Measurements from ENCODE around the gene SMPD4. TPM values are rescaled to one million over a fixed set of nuclear protein-coding genes. Genes with fewer than 3 reads are reported as not detected.
"Not testable (repeated sequence)": the region's sequence is repeated elsewhere in the genome, so short reads cannot be mapped to it uniquely, and the experiment has no call there.

Gene SMPD4
- total and polyA plus RNA-seq, 2 of the 13 experiments (the other 11 are each of a cell fraction or from before 2014, with no cell fraction given), result 63.2 to 70.5 TPM

DNA sequence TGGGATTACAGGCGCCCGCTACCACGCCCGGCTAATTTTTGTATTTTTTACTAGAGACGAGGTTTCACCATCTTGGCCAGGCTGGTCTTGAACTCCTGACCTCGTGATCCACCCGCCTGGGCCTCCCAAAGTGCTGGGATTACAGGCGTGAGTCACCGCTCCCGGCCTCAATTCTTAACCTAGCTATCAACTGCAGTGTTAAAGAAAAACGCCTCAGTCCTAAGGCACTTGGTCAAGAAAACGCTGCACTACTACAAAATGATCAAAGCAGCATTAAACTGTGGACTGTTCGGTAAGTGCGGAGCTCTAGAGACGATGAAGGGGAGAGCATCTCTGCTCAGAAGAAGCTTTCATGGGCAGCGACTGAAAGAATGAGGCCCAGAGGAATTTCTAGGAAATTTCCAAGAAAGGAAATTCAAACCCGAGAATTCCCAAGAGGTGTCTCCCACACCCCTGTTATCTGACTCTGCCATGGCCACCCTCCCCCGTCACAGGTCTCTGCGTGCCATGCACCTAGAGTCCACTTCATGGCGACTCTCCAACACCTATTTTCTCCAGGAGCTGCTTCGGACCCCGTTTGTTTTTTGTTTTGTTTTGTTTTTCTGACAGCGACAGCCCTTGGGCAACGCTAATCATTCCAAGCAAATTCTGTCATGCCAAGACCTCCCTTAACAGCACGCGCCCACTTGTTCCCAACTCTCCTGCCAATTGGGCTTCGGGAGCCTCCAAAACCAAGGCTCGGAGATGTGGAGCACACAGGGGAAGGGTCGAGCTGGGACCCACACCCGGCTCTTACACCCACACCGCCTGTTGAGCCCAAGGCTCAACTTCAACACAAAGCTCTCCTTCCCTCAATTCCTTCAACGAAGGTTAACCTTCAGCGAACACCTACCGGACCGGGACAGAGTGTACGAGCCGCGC is 738 bp downstream of the SMPD4 start:
- ChIA-PET CTCF (ENCODE audit: low intra/inter-chr PET ratio, low total read pairs) (interaction anchor here (1.8 kb wide), 1 partner anchor 152 kb away, joined by 19 read pairs; no protein-coding TSS in a partner anchor), POLR2A (interaction anchor here (0.7 to 1.8 kb wide), 7 partner anchors 10 to 175 kb away, joined by 3 to 32 read pairs (median 5); partner anchors contain the start of genes IMP4 and PTPN18)
- Histone ChIP-seq H3K4me1 (ENCODE audit: insufficient read depth, low read length) (peaks cover 35% of the 10 kb centered on the region), H3K36me3 (replicated peaks in 1 of 2; ENCODE audit: control insufficient read depth in 1 of 2, insufficient read depth in 2 of 2, low read length in 2 of 2) (peaks cover 7 to 21% of the 10 kb centered on the region in 2 experiments; a peak in 4 of 5 replicates), H3K79me2 (ENCODE audit: insufficient read depth, low read length) (peaks cover 75% of the 10 kb centered on the region), H3K9ac (ENCODE audit: insufficient read depth, low read depth, low read length) (peak overlapping the region; percentile 99), H3K4me2 (ENCODE audit: low read depth, low read length) (peak overlapping the region; percentile 85), H3K4me3 (replicated peaks in 1 of 3; ENCODE audit: insufficient read depth in 1 of 3, low read depth in 2 of 3, low read length in 3 of 3) (peak overlapping the region; percentile 97 to 99 (median 99)), H3K27ac (ENCODE audit: extremely low read length, insufficient read depth, low read length) (peak overlapping the region; percentile 92)
- H3K27me3 ChIP-seq (ENCODE audit: control insufficient read depth in 1 of 2, insufficient read depth in 2 of 2, low read length in 2 of 2); FAIRE-seq; ATAC-seq; H2AFZ ChIP-seq (ENCODE audit: low read length); DNase-seq (ENCODE audit: low spot score); H3K9me3 ChIP-seq (ENCODE audit: low read length); H4K20me1 ChIP-seq (ENCODE audit: insufficient read depth, low read length); TF ChIP-seq NONO (IDR thresholded peaks at IDR 0.05): not testable (repeated sequence)
- intact Hi-C loops (cut with micrococcal nuclease; ENCODE audit: unreplicated experiment) (loop anchor here (1.0 kb wide), 1 partner anchor 157 kb away; no protein-coding TSS in a partner anchor), in situ Hi-C loops (cut with HindIII; ENCODE audit: extremely low pct_ligation_motif_present, low pct_unique_long_range_greater_than_20kb) (loop anchor here (5.0 to 25.0 kb wide), 2 partner anchors 152 to 1307 kb away; partner anchors contain the start of genes MZT2A and TUBA3D)
- WGBS (ENCODE audit: low lambda C conversion rate), result 8% methylated on average over 38 of the region's 38 CpGs
- TF ChIP-seq ZNF430 (CRISPR knock-in tag; IDR thresholded peaks at IDR 0.05) (peak; percentile 38; the same call in 1 of the 2 replicates), ZNF510 (CRISPR knock-in tag; IDR thresholded peaks at IDR 0.05; ENCODE audit: low read depth) (0 out of 2 replicates have a peak, but pooled peaks have one; percentile 20), NONO (CRISPR knock-in tag; conservative IDR thresholded peaks at IDR 0.05) (peak; percentile 1; the same call in 1 of the 2 replicates), PITX1 (CRISPR knock-in tag; IDR thresholded peaks at IDR 0.05) (peak; percentile 41; the same call in 1 of the 2 replicates), REL (CRISPR knock-in tag; conservative IDR thresholded peaks at IDR 0.05) (0 out of 2 replicates have a peak, but pooled peaks have one; percentile 1), FOSL2 (CRISPR knock-in tag; IDR thresholded peaks at IDR 0.05) (peak; percentile 53), FOXJ3 (CRISPR knock-in tag; IDR thresholded peaks at IDR 0.05; ENCODE audit: borderline replicate concordance) (peak; percentile 0; the same call in 1 of the 2 replicates), SIN3A (IDR thresholded peaks at IDR 0.05; ENCODE audit: borderline replicate concordance, low read depth, low read length) (peak; percentile 63; the same call in 1 of the 2 replicates), ZEB1 (IDR thresholded peaks at IDR 0.05; ENCODE audit: insufficient replicate concordance, low read depth) (peak; percentile 25), ZNF432 (CRISPR knock-in tag; IDR thresholded peaks at IDR 0.05; ENCODE audit: borderline replicate concordance) (peak; percentile 53; the same call in 1 of the 2 replicates), ZNF296 (CRISPR knock-in tag; conservative IDR thresholded peaks at IDR 0.05) (peak; percentile 1; the same call in 1 of the 2 replicates)
- TF ChIP-seq, protein P1, sequence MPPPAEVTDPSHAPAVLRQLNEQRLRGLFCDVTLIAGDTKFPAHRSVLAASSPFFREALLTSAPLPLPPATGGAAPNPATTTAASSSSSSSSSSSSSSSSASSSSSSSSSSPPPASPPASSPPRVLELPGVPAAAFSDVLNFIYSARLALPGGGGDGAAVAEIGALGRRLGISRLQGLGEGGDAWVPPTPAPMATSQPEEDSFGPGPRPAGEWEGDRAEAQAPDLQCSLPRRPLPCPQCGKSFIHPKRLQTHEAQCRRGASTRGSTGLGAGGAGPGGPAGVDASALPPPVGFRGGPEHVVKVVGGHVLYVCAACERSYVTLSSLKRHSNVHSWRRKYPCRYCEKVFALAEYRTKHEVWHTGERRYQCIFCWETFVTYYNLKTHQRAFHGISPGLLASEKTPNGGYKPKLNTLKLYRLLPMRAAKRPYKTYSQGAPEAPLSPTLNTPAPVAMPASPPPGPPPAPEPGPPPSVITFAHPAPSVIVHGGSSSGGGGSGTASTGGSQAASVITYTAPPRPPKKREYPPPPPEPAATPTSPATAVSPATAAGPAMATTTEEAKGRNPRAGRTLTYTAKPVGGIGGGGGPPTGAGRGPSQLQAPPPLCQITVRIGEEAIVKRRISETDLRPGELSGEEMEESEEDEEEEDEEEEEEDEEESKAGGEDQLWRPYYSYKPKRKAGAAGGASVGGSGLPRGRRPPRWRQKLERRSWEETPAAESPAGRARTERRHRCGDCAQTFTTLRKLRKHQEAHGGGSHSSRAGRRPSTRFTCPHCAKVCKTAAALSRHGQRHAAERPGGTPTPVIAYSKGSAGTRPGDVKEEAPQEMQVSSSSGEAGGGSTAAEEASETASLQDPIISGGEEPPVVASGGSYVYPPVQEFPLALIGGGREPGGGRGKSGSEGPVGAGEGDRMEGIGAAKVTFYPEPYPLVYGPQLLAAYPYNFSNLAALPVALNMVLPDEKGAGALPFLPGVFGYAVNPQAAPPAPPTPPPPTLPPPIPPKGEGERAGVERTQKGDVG (CRISPR knock-in tag; IDR thresholded peaks at IDR 0.05; ENCODE audit: borderline replicate concordance), result peak; percentile 33; the same call in 1 of the 2 replicates
- TF ChIP-seq, protein P2, sequence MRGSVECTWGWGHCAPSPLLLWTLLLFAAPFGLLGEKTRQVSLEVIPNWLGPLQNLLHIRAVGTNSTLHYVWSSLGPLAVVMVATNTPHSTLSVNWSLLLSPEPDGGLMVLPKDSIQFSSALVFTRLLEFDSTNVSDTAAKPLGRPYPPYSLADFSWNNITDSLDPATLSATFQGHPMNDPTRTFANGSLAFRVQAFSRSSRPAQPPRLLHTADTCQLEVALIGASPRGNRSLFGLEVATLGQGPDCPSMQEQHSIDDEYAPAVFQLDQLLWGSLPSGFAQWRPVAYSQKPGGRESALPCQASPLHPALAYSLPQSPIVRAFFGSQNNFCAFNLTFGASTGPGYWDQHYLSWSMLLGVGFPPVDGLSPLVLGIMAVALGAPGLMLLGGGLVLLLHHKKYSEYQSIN (CRISPR knock-in tag; IDR thresholded peaks at IDR 0.05; ENCODE audit: borderline replicate concordance), result peak; percentile 89; the same call in 1 of the 2 replicates
- BruUV-seq (replicated peaks), result TSS peak; percentile 65

All from HepG2 (cell line).